ENCODE results near the gene RAB29.
"Not testable (repeated sequence)": the region's sequence is repeated elsewhere in the genome, so short reads cannot be mapped to it uniquely, and the experiment has no call there.

Gene RAB29

DNA sequence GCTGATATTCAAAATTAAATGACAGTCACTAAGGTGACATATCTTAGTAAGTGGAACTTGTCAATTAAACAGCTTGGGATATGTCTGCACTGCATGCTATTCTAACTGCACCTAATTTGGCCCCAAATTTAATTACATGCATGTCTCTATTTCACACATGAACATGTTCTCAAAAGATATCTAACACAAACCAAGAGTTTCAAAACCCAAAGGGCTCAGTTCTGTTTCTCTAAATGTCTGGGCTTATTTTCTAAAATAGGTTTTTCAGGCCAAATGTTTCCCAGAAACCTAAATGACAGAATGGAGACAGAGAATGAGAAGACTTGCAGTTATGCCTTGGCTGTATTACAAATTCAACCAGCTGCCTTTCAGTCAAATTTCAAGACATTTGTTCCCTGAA is 11.3 kb downstream of the RAB29 start:
- DNase-seq = no peak

DNA sequence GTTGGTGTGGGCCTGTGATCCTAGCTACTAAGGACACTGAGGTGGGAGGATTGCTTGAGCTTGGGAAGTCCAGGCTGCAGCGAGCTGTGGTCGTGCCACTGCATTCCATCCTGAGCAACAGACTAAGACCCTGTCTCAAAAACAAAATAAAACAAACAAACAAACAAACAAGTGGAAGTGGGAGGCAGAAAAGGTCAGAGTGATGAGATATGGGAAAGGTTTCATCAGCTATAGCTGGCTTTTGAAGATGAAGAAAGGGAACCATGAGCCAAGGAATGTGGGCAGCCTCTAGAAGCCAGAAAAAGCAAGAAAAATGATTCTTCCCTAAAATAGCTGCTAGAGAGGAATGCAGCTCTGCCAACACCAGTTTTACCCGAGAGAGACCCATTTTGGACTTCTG is 14.7 kb downstream of the RAB29 start:
- peak in 3 of 4 experiments; percentile 30 to 46 (median 44) for DNase-seq

DNA sequence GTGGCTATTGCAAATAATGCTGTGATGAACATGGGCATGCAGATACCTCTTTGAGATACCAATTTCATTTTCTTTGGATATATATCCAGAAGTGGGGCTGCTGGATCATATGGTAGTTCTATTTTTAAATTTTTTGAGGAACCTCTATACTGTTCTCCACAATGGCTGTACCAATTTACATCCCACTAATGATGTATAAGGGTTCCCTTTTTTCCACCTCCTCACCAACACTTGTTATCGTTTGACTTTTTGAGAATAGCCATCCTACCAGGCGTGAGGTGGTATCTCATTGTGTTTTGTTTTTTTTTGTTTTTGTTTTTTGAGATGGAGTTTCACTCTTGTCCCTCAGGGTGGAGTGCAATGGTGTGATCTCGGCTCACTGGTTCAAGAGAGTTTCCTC is 18.7 kb downstream of the RAB29 start:
- peak in 1 of 4 experiments; percentile 11 for DNase-seq

DNA sequence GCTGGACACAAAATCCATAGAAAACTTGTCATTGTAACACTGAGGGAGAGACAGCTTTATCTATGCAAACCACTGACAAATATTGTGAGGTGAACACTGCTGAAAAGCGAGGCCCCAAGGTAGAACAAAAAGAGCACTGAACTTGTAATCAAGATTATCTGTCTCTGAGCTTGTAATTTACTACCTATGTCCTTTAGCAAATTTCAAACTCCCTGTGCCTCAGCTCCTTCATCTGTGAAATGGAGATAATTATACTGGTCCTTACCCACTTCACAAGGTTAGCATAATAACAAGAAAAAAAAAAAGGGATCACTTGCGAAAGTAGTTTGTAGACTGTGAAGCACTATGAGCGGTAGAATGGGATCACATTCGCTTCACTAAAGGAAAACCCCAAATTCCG is 20.4 kb downstream of the RAB29 start:
- DNase-seq = no peak

DNA sequence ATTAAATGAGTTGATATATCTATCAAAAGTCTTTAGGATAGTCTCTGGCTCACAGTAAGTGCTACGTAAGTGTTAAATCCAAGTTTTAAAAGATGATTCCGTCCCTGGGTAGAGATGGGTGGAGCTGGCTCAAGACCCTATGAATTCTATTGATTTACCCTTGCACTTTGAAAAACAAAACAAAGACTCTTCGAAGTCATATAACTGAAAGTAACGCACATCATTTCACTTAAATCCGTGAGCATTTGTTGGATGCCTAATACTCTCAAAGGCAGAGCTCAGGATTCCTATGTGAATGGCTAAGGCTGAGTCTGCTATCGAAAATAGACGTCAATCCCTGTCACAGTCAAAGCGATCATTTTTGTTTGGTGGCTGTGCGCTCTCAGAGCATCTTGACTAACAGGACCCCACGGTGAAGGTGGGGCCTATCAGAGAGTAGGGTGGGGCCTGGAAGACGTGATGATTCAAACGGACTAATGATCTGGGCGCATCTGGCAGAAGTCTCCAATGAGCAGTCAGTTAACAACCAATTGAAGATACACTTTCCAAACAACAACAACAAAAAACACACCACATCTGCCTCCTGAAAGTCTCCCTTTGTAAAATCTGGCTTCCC is 24.1 kb downstream of the RAB29 start:
- DNase-seq = peak in 2 of 4 experiments; percentile 14 to 71

DNA sequence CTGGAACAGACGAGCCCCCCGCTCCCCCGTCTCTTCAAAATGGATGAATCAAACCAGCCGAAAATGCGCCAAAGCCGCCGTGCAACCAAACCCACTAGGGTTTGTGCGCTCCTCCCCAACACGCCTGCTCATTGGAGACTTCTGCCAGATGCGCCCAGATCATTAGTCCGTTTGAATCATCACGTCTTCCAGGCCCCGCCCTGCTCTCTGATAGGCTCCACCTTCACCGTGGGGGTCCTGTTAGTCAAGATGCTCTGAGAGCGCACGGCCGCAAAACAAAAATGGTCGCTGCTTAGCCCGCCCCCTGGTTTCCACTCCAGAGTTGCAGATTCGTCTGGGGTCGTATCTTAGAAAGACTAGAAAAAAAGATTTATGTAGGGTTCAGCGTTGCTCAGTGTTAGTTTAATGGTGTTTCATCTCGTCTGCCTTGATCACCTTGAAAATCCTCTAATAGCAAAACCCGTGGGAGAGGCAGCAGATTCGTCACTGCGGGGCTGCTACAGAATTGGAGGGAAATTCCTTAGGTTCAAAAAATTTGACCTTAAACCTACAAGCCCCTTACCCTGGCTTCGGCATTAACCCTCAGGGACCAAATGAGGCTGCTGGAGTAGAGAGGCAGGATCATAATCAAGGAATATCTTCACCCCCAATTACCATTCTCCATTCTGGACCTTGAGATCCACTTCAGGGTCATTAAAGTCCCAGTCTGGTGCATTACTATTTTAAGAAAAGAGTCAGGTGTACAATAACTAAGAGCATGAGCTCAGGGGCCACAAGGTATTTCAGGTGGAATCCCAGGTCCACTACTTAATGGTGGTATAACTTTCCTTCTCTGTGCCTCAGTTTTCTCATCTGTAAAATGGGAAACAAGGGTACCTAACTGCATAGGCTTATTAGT is 24.9 kb downstream of the RAB29 start, which contains the start of gene NUCKS1:
NUCKS1 (minus strand) TSS at position 45 of the 898 bp plus-strand sequence. CDS start 209 bp downstream, outside the sequence.
- DNase-seq = peak; percentile 98 to 100 (median 98)

DNA sequence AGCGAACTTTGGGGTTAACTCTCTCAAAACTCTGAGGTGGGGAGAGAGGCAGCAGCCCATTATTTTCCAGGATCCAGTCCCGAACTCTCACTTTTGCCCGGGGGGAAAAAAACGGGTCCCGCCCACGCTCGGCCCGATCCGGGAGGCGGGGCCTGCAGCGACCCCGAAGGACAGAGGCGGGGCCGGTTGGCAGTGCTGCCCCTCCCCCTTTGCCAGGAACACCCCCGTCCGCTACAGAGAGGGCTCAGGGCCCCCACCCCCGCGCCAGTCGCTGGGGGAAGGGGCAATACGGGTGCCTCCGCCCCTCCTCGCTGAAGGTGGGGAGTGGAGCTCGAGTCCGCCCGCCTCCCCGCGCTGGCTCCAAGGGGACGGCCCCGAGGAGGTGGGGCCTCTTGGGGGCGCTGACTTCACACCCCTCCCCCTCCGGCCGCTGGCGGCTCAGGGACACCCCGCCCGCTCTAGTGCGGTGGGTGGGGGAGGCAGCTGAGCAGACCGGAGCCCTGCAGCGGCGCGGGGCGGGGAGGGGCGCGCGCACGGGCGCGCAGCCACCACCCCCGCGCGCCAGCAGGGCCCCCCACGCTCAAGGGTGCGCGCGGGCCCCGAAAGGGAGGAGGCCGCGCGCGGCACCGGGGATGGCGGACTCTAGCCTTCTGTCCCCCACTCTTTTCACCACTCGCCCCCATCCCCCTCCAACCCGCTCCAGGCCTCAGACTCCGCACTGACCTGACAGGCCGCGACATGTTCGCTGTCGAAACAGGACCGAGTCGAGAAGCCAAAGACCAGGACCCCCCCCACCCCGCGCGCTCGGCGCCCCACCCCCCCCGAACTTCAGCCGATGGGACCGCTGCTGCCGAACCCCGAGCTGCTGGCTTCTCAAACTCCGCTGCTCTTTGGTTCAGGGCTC is 25.8 kb downstream of the RAB29 start:
- peak; percentile 96 to 98 (median 98) for DNase-seq

DNA sequence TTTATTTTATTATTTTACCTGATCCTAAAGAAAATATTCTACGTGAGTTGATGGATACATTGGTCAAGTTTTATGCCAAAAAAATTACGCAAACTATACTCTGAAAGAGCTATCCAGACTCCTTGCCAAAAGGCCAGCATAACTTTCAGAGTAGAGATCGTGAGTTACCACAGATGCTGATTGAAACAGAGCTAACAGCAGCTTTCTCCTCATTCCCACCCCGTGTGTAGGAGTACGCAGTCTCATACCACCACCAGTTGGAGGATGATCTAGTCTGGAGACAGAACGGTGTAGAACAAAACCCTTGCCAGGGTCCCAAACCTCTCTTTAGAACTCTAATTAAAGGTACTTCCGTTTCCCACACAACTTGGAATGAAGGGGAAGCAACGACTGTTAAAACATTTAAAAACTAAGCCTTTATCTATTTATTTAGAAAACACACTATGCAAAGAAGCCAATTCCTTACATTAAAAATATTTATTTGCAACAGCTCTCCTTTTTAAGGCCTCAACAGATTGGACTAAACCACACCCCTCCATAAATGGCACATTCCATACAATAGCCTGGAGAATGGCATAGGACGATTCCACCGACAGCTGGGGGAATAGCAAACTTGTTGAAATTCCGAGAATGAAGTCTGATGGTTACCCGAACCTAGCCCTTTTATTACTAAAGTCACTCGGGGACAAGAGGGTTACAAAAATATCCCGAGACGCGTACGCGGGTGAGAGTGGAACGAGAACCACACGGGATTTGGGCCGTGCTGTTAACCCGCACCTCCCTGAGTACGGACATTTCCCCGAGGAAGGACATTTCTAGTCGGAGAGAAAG is 26.7 kb downstream of the RAB29 start:
- DNase-seq = peak; percentile 41 to 84 (median 64)

DNA sequence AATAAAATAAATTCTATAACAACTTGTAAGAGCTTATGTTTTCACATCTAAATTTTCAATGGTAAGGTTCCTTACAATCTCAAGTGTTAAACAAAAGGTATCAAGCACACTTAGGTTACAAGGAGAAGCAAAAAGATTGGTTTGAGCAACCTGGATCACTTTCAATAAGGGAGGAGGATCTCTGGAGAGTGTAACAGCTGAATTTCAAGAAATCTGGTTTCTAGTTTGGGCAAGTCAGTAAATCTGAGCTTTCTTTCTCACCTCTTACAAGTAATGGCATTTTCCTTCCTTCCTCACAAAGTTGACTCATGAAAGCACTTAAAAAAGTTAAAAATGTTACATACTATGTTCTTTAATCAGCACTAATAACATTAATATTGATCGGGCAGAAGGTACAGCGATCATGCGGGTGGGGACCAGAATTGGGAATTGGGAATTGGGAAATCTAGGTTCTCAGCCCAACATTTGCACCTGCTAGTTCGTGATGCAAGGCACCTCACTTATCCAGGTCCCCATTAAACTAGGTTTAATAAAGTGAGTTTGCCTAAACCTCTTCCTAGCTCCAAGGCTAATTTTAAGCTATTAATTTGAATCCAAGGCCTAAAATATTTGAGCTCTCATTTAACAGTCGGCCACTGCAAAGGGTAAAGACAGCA is 28.4 kb downstream of the RAB29 start:
- no peak for DNase-seq

DNA sequence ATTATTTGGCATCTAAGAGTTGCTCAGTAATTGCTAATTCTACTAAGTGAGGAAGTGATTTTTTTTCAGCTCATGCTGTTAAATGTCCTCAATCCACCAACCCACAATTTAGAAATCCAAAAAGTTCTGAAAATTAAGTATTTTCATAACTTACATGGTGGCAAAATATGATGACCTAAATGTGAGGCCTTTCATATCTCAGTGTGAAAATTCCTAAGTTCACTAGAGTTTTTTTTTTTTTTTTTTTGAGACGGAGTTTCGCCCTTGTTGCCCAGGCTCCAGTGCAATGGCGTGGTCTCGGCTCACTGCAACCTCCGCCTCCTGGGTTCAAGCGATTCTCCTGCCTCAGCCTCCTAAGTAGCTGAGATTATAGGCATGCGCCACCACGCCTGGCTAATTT is 30.9 kb downstream of the RAB29 start:
- DNase-seq = no peak

DNA sequence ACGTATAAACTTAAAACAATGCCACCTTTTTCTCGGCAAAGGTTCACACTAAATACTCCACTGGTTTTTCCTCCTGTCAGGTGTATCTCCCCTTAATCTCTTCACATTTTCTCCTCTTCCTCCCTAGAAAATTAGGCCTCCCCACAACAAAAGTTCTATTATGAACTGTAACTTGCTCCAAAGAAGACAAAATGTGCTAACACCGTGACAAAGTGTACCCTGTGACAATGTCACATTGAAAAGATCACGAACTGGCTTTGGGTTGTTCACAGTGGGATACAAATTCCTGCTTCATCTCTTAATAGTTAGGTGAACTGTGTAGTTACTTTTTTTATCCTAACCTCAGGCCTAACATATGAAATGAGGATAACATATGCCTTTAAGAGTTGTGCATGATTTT is 31.3 kb downstream of the RAB29 start:
- DNase-seq = no peak

DNA sequence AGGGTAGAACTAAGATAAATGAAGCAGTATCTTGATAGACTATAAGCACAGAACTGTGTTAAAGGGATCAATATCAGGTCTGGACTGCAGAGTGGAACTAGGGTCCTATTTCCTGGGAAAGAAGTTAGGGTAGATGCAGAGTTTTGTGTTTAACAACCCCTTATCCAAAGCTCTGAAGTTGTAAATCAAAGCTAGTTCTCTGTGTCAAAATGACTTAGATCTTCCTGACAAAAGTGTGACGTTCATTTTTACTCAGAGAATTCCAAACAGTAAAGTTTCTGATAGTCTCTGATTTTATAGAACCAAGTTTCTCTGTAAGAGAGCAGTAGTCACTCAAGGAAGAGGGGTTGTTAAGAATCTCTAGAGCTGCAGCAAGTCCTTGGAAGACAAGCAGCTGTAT is 33.6 kb downstream of the RAB29 start:
- no peak for DNase-seq

DNA sequence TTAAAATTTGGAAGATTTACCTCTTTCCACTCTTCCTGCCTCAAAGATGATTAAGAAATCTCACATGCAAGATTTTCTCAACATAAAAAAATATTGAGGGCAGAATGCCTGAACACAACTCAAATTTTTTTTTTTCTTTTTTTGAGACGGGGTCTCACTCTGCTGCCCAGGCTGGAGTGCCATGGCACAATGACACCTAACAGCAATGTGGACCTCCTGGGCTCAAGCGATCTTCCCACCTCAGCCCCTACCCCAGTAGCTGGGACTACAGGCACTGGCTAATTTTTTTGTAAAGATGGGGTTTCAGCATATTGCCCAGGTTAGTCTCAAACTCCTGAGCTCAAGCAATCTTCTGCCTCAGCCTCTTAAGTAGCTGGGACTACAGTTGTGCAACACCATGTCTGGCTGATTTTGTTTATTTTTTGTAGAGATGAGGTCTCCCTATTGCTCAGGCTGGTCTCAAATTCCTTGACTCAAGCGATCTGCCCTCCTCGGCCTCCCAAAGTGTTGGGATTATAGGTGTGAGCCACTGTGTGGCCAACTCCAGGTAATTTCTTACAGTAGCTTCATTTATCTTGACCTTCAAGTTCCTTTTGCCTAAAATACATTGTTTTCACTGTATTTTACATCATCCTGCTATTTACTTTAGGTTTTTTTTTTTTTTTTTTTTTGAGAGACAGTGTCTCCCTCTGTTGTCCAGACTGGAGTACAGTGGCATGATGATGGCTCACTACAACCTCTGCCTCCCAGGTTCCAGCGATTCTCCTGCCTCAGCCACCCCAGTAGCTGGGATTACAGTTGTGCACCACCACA is 35.7 kb downstream of the RAB29 start:
- DNase-seq = no peak

DNA sequence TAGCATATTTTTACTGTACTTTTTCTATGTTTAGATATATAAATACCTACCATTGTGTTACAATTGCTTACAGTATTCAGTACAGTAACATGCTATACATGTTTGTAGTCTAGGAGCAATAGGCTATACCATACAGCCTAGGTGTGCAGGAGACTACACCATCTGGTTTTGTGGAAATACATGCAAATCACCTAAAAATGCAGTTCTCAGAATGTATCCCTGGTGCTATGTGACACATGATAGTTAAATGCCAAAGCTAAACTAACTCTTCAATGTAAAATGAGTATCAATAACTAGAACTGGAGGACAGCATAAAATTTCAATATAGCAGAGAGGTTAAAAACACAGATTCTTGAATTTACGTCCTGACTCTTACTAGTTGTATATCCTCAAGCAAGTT is 40.1 kb downstream of the RAB29 start:
- no peak for DNase-seq

DNA sequence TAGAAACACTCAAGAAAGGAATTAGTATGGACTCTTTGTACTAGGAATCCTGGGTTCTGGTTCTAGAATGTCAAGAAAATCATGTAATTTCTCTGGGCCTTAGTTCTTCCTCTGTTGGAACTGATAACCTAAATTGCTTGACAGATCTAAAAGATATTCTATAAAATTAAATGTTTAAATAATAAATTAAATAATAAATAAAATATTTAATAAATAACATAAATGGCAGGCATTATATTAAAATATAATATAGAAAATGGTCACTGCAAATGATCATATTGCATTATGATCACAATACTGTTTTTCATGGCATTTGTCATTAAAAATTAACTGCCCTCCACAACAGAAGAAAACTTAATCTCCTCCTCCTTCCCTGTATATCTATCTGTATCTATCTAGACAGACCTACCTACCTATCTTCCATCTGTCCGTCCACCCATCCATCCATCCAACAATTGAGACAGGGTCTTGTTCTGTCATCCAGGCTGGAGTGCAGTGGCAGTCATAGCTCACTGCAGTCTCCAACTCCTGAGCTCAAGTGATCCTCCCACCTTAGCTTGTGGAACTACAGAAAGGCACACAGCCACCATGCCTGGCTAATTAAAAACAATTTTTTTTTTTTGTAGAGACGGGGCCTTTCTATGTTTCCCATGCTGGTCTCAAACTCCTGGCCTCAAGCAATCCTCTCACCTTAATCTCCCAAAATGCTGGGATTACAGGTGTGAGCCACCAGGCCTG is 41.7 kb downstream of the RAB29 start:
- DNase-seq = no peak

DNA sequence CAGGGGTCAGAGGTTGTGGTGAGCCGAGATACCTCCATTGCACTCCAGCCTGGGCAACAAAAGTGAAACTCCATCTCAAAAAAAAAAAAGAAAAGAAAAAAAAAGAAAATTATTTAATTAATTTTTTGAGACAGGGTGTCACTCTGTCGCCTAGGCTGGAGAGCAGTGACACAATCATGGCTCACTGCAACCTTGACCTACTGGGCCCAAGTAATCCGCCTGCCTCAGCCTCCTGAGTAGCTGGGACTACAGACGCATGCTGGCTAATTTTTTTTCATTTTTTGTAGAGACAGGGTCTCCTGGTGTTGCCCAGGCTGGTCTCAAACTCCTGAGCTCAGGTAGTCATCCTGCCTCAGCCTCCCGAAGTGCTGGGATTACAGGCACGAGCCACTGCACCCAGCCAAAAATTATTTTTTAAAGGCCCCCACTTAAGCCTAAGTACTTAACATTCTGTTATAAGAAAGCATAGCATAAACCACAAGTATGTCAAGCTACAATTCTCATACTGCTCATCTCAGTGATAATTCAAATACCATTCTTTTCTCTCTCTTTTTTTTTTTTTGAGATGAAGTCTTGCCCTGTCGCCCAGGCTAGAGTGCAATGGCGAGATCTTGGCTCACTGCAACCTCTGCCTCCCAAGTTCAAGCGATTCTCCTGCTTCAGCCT is 45.2 kb downstream of the RAB29 start:
- no peak for DNase-seq

DNA sequence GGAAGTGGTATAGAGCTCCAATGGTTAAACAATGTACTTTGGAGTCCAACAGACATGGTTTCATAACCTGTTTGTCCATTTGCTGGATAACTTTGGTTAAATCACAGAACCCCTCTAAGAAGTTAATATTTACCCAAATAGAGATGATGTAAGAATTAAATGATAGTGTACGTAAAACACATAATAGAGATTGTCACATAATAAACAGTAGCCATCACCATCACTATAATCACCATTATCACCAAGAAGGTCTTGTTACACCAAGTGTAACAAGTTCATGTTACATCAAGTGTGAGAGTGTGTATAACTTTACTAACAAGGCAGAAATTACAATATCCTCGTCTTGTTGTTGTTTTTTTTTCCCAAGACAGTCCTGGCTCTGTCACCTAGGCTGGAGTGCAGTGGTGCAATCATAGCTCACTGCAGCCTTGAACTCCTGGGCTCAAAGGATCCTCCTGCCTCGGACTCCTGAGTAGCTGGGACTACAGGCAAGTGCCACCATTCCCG is 48.6 kb downstream of the RAB29 start:
- DNase-seq = no peak

DNA sequence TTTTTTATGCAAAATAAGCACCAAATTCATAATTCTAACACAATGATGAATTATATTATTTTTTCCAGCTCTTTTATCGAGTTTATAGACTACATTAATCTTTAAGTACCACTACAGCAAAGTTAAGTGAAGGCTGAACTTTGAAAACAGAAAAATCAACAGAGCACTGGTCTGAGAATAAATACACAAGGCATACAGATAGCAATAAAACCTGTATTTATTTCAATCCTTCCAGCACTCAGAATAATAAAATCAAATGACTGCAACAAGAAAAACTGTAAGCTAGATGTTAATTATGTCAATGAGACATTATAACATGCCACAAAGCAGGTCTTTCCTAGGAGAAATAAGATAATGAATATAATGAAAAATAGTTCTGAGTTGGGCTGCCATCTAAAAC is 49.8 kb downstream of the RAB29 start:
- DNase-seq = no peak

DNA sequence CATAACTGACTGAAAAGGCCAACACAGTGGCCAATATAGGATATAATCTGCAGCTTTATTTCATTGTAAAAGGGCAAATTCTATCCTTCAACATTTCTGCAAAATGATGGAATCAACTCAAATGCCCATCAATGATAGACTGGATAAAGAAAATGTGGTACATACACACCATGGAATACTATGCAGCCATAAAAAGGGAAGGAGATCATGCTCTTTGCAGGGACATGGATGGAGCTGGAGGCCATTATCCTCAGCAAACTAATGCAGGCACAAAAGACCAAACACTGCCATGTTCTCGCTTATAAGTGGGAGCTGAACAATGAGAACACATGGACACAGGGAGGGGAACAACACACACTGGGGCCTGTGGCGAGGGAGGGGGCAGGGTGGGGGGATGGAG is 54.5 kb downstream of the RAB29 start:
- DNase-seq = not testable (repeated sequence)

Measured in suppressor macrophage (primary cell).